PC-9 (cell line): ENCODE data around the gene AFAP1L1. TPM values are rescaled to one million over a fixed set of nuclear protein-coding genes. Genes with fewer than 3 reads are reported as not detected.
A peak's percentile ranks its signal among the peaks of the same experiment; 100 is the strongest.

Experiments
- BruUV-seq: library from RNA; stranded (reverse); fragments of 400-500 nt; replicated peaks from 2 replicates; lab custom pipeline; 2021; lab: Mats Ljungman, UMichigan
- CTCF ChIA-PET: fragments of 300-600 bp; sonication (Branson Sonifier 250); formaldehyde crosslinking; loops from one replicate; lab custom pipeline; 2022; ENCODE audit warnings: antibody characterized with exemption; lab: Charles Lee
- POLR2A ChIA-PET: fragments of 300-600 bp; sonication (Branson Sonifier 250); formaldehyde crosslinking; loops from one replicate; lab custom pipeline; 2022; ENCODE audit warnings: antibody characterized with exemption; ENCODE audit not compliant: unreplicated experiment; lab: Charles Lee
- DNase-seq, 2 experiments: peaks; one replicate each; pipeline versions ENCODE4 v3.0.0 to v3.0.0-alpha.2; 2015 to 2022; ENCODE audit warnings: mixed read lengths in 1 of 2
- H2AFZ ChIP-seq: fragments of 200-600 bp; sonication (generic); 2 replicates; pipeline ENCODE4 v1.8.1; 2017; ENCODE audit warnings: antibody characterized with exemption
- H3F3A ChIP-seq: fragments of 200-600 bp; sonication (generic); 2 replicates; pipeline ENCODE4 v1.8.1; 2017; ENCODE audit warnings: antibody characterized with exemption, mild to moderate bottlenecking, low read depth; ENCODE audit not compliant: insufficient read depth
- H3K27ac ChIP-seq: fragments of 200-600 bp; sonication (generic); 2 replicates; pipeline ENCODE4 v1.6.1; 2016; ENCODE audit warnings: mixed run types
- H3K27me3 ChIP-seq: fragments of 200-600 bp; sonication (generic); 2 replicates; pipeline ENCODE4 v1.6.1; 2016; ENCODE audit warnings: low read depth, mixed run types; ENCODE audit not compliant: insufficient read depth
- H3K36me3 ChIP-seq: fragments of 200-600 bp; sonication (generic); 2 replicates; pipeline ENCODE4 v1.6.1; 2016; ENCODE audit warnings: low read depth, mixed run types
- H3K4me1 ChIP-seq: fragments of 200-600 bp; sonication (generic); replicated peaks from 2 replicates; pipeline ENCODE4 v1.6.1; 2016; ENCODE audit warnings: mixed run types; ENCODE audit not compliant: insufficient read depth
- H3K4me2 ChIP-seq: fragments of 200-600 bp; sonication (generic); 2 replicates; pipeline ENCODE4 v1.6.1; 2017; ENCODE audit warnings: mixed run types
- H3K4me3 ChIP-seq: fragments of 200-600 bp; sonication (generic); 2 replicates; pipeline ENCODE4 v1.6.1; 2016; ENCODE audit warnings: mixed run types
- H3K79me2 ChIP-seq: fragments of 200-600 bp; sonication (generic); 2 replicates; pipeline ENCODE4 v1.6.1; 2017; ENCODE audit warnings: low read depth, mixed run types
- H3K9me2 ChIP-seq: fragments of 200-600 bp; sonication (generic); 2 replicates; pipeline ENCODE4 v1.8.1; 2017; ENCODE audit warnings: mild to moderate bottlenecking; ENCODE audit not compliant: insufficient read depth
- H3K9me3 ChIP-seq: fragments of 200-600 bp; sonication (generic); 2 replicates; pipeline ENCODE4 v1.8.1; 2016; ENCODE audit warnings: low read depth; ENCODE audit not compliant: insufficient read depth
- H4K20me1 ChIP-seq: fragments of 200-600 bp; sonication (generic); 2 replicates; pipeline ENCODE4 v1.8.1; 2017; ENCODE audit not compliant: insufficient read depth
- EZH2 ChIP-seq: fragments of 200-600 bp; sonication (generic); IDR thresholded peaks from 2 replicates; pipeline ENCODE4 v1.8.0; 2017; ENCODE audit warnings: antibody characterized with exemption, low read depth
- intact Hi-C: fragments of 100-400 bp; cut with micrococcal nuclease; formaldehyde crosslinking; loops from one replicate; pipeline ENCODE4 v1.10.0; 2022; ENCODE audit not compliant: unreplicated experiment
- total RNA-seq: library from RNA; stranded (reverse); gene quantifications from 2 replicates; pipeline ENCODE4 v1.2.3, GENCODE V29; 2021
- TF ChIP-seq, protein P1 (sequence below): fragments of 200-600 bp; sonication (generic); conservative IDR thresholded peaks from 2 replicates; pipeline ENCODE4 v1.6.1; 2017; ENCODE audit warnings: mixed run types, antibody characterized with exemption, mild to moderate bottlenecking, moderate library complexity

Gene AFAP1L1
- total RNA-seq, 1 experiment from 2014 or later: 9.6 TPM

GRCh38 chr5:149280124-149280523, 8.5 kb downstream of the AFAP1L1 start:
- no peak for DNase-seq

GRCh38 chr5:149280802-149281201, 9.1 kb downstream of the AFAP1L1 start:
- Histone ChIP-seq H4K20me1 (no peaks in the 10 kb centered on the region), H3K79me2 (no peaks in the 10 kb centered on the region), H3K4me2 (no peak overlapping the region), H3K9me3 (no peaks in the 10 kb centered on the region), H3K27me3 (no peaks in the 10 kb centered on the region), H2AFZ (no peak overlapping the region), H3K27ac (no peak overlapping the region), H3K36me3 (no peaks in the 10 kb centered on the region), H3F3A (no peaks in the 10 kb centered on the region), H3K9me2 (no peaks in the 10 kb centered on the region), H3K4me3 (no peak overlapping the region), H3K4me1 (peaks cover 21% of the 10 kb centered on the region)
- BruUV-seq: no TSS peak
- intact Hi-C loops: no loop called here
- CTCF ChIA-PET: no interaction called here
- TF ChIP-seq, protein P1, sequence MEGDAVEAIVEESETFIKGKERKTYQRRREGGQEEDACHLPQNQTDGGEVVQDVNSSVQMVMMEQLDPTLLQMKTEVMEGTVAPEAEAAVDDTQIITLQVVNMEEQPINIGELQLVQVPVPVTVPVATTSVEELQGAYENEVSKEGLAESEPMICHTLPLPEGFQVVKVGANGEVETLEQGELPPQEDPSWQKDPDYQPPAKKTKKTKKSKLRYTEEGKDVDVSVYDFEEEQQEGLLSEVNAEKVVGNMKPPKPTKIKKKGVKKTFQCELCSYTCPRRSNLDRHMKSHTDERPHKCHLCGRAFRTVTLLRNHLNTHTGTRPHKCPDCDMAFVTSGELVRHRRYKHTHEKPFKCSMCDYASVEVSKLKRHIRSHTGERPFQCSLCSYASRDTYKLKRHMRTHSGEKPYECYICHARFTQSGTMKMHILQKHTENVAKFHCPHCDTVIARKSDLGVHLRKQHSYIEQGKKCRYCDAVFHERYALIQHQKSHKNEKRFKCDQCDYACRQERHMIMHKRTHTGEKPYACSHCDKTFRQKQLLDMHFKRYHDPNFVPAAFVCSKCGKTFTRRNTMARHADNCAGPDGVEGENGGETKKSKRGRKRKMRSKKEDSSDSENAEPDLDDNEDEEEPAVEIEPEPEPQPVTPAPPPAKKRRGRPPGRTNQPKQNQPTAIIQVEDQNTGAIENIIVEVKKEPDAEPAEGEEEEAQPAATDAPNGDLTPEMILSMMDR: no peak
- TF ChIP-seq EZH2: no peak
- POLR2A ChIA-PET: no interaction called here
- DNase-seq: no peak

More at GRCh38 chr5:149280124-149280523, 8.5 kb downstream of the AFAP1L1 start:
- no peak for TF ChIP-seq EZH2
- TF ChIP-seq, protein P1: no peak
- Histone ChIP-seq H3K4me1 (peaks cover 21% of the 10 kb centered on the region), H3K79me2 (no peaks in the 10 kb centered on the region), H3F3A (no peaks in the 10 kb centered on the region), H3K4me2 (peak overlapping the region; percentile 17), H3K9me3 (no peaks in the 10 kb centered on the region), H3K36me3 (no peaks in the 10 kb centered on the region), H3K4me3 (no peak overlapping the region), H3K27me3 (no peaks in the 10 kb centered on the region), H3K9me2 (no peaks in the 10 kb centered on the region), H2AFZ (no peak overlapping the region), H4K20me1 (no peaks in the 10 kb centered on the region), H3K27ac (no peak overlapping the region; the same call in 1 of the 2 replicates)
- ChIA-PET POLR2A (no interaction called here), CTCF (no interaction called here)
- no TSS peak for BruUV-seq
- intact Hi-C loops: no loop called here

DNA sequence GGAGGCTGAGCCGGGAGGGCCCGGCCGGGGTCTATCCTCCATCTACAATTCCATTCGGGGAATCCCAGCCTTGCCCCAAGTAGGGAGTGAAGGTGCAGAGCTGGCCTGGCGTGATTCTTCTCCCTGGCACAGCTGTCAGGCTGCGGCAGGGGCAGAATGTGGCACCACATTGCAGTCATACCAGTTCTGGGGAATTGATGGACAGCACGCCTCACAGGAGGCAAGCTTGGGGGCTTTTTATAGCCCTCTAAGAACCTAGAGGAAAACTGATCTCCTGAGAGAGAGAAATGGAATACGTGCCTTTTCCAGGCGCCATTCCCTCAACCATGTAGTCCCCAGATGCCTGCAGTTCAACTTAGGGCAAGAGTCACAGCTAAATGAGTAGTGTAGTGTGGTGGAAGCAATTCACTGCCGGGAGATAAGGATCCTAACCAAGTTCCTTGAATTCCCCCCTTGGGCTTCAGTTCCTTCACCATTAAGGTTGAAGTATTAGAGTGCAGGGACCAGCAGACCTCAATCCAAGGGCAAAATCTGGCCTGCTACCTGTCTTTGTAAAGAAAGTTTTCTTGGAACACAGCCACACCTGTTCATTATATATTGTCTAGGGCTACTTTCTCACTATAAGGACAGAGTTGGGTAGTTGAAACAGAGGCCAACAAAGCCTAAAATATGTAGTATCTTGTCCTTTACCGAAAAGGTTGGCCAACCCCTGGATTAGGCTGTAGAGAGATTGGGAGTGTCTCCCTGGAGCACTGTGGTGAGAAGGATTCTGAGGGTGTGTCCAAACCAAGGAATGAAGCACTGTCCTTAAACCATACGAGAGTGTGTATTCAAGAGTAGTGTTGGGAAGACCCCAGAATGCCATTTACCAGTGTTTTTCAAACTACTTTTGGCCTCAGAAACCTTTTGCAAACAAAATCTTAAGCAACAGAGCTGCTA, 10.6 kb downstream of the AFAP1L1 start:
- no peaks in the 10 kb centered on the region for H4K20me1 ChIP-seq
- no peaks in the 10 kb centered on the region for H3K9me3 ChIP-seq
- no peaks in the 10 kb centered on the region for H3K9me2 ChIP-seq
- ChIA-PET POLR2A (interaction anchor here (0.6 kb wide), 1 partner anchor 212 kb away, joined by 3 read pairs; no protein-coding TSS in a partner anchor), CTCF (no interaction called here)
- no TSS peak for BruUV-seq
- H2AFZ ChIP-seq: no peak overlapping the region
- intact Hi-C loops: no loop called here
- no peaks in the 10 kb centered on the region for H3K27me3 ChIP-seq
- peaks cover 21% of the 10 kb centered on the region for H3K4me1 ChIP-seq
- no peaks in the 10 kb centered on the region for H3F3A ChIP-seq
- no peaks in the 10 kb centered on the region for H3K79me2 ChIP-seq
- TF ChIP-seq, protein P1: no peak
- no peak for TF ChIP-seq EZH2
- H3K4me3 ChIP-seq: no peak overlapping the region
- H3K27ac ChIP-seq: no peak overlapping the region
- H3K36me3 ChIP-seq: no peaks in the 10 kb centered on the region
- no peak for DNase-seq
- H3K4me2 ChIP-seq: no peak overlapping the region
